ENCODE results near the gene RPS6KA5. TPM values are rescaled to one million over a fixed set of nuclear protein-coding genes. Genes with fewer than 3 reads are reported as not detected.
A peak's percentile ranks its signal among the peaks of the same experiment; 100 is the strongest.
"Not testable (repeated sequence)": the region's sequence is repeated elsewhere in the genome, so short reads cannot be mapped to it uniquely, and the experiment has no call there.

The RPS6KA5 gene
- polyA plus RNA-seq, 6 donors from 2014 or later = 21.2 to 33.3 (median 27.8) TPM

- Mint-ChIP-seq H3K4me1 (peaks cover 11 to 12% (median 11%) of the 10 kb centered on the region in 3 donors), H3K27ac (peak overlapping the region in 2 of 6 donors; percentile 4 to 68)
- H3K9me3 Mint-ChIP-seq; H3K36me3 Mint-ChIP-seq; H3K4me3 Mint-ChIP-seq; H3K27me3 Mint-ChIP-seq; ATAC-seq (ENCODE audit: low read depth in 2 of 2); DNase-seq: not testable (repeated sequence)
Measured at GRCh38 chr14:91087470-91087869, 27.0 kb upstream of the RPS6KA5 start.

- Mint-ChIP-seq H3K4me3 (no peak overlapping the region), H3K9me3 (no peaks in the 10 kb centered on the region), H3K4me1 (peaks cover 11 to 12% (median 11%) of the 10 kb centered on the region in 3 donors), H3K36me3 (peaks cover 0 to 10% of the 10 kb centered on the region in 2 donors), H3K27ac (peak overlapping the region in 1 of 6 donors; percentile 79), H3K27me3 (no peaks in the 10 kb centered on the region)
- ATAC-seq (ENCODE audit: low read depth in 2 of 2) (no peak), DNase-seq (no peak)
Measured at GRCh38 chr14:91084516-91084915, 24.1 kb upstream of the RPS6KA5 start.

- ATAC-seq (ENCODE audit: low read depth in 2 of 2) (no peak), DNase-seq (no peak)
- Mint-ChIP-seq H3K27me3 (no peaks in the 10 kb centered on the region), H3K4me1 (peaks cover 4 to 17% (median 12%) of the 10 kb centered on the region in 3 donors), H3K9me3 (no peaks in the 10 kb centered on the region), H3K36me3 (peaks cover 0 to 10% of the 10 kb centered on the region in 2 donors), H3K4me3 (no peak overlapping the region), H3K27ac (no peak overlapping the region)
Measured at GRCh38 chr14:91082282-91082681, 21.8 kb upstream of the RPS6KA5 start.

GRCh38 chr14:91080071-91080470 lies 19.6 kb upstream of the RPS6KA5 start:
- Mint-ChIP-seq H3K27ac (no peak overlapping the region), H3K4me1 (peaks cover 7 to 11% (median 11%) of the 10 kb centered on the region in 3 donors), H3K4me3 (no peak overlapping the region), H3K27me3 (no peaks in the 10 kb centered on the region), H3K9me3 (no peaks in the 10 kb centered on the region), H3K36me3 (peaks cover 0 to 10% of the 10 kb centered on the region in 2 donors)
- no peak for DNase-seq
- ATAC-seq (ENCODE audit: low read depth in 2 of 2) = no peak

- Mint-ChIP-seq H3K4me1 (peaks cover 7 to 12% (median 11%) of the 10 kb centered on the region in 3 donors), H3K27me3 (no peaks in the 10 kb centered on the region), H3K36me3 (peaks cover 0 to 4% of the 10 kb centered on the region in 2 donors), H3K4me3 (no peak overlapping the region), H3K27ac (peak overlapping the region in 2 of 6 donors; percentile 15 to 25), H3K9me3 (no peaks in the 10 kb centered on the region)
- no peak for DNase-seq
- ATAC-seq (ENCODE audit: low read depth in 2 of 2) = no peak
Measured at GRCh38 chr14:91078095-91078737, 17.8 kb upstream of the RPS6KA5 start.

- no peak for ATAC-seq (ENCODE audit: low read depth in 2 of 2)
- Mint-ChIP-seq H3K4me3 (no peak overlapping the region), H3K36me3 (peaks cover 0 to 3% of the 10 kb centered on the region in 2 donors)
Measured at GRCh38 chr14:91075553-91075952, 15.1 kb upstream of the RPS6KA5 start.

GRCh38 chr14:91070572-91070971 lies 10.1 kb upstream of the RPS6KA5 start:
- peaks cover 0 to 5% (median 4%) of the 10 kb centered on the region in 7 donors for H3K9me3 Mint-ChIP-seq
- H3K4me3 Mint-ChIP-seq = no peak overlapping the region
- H3K27ac Mint-ChIP-seq = no peak overlapping the region
- H3K27me3 Mint-ChIP-seq = no peaks in the 10 kb centered on the region
- peaks cover 10 to 32% (median 20%) of the 10 kb centered on the region in 3 donors for H3K4me1 Mint-ChIP-seq
- DNase-seq (no peak), ATAC-seq (ENCODE audit: low read depth in 2 of 2) (no peak)
- H3K36me3 Mint-ChIP-seq = peaks cover 3 to 8% of the 10 kb centered on the region in 2 donors

More at GRCh38 chr14:91075553-91075952, 15.1 kb upstream of the RPS6KA5 start:
- DNase-seq = no peak
- peaks cover 0 to 2% (median 1%) of the 10 kb centered on the region in 7 donors for H3K9me3 Mint-ChIP-seq
- H3K27me3 Mint-ChIP-seq = no peaks in the 10 kb centered on the region
- no peak overlapping the region for H3K27ac Mint-ChIP-seq
- H3K4me1 Mint-ChIP-seq = peaks cover 9 to 19% (median 17%) of the 10 kb centered on the region in 3 donors

- H3K4me1 Mint-ChIP-seq = peaks cover 15 to 44% (median 25%) of the 10 kb centered on the region in 3 donors
- ATAC-seq (ENCODE audit: low read depth in 2 of 2) = no peak
Measured at GRCh38 chr14:91068642-91069041, 8.2 kb upstream of the RPS6KA5 start.

GRCh38 chr14:91067186-91067585 lies 6.7 kb upstream of the RPS6KA5 start:
- H3K4me3 Mint-ChIP-seq = peak overlapping the region in 1 of 8 donors; percentile 63
- peaks cover 26 to 52% (median 37%) of the 10 kb centered on the region in 3 donors for H3K4me1 Mint-ChIP-seq
- H3K36me3 Mint-ChIP-seq = peaks cover 7 to 8% of the 10 kb centered on the region in 2 donors
- peak overlapping the region in 3 of 6 donors; percentile 65 to 92 (median 76) for H3K27ac Mint-ChIP-seq
- peaks cover 0 to 8% (median 5%) of the 10 kb centered on the region in 7 donors for H3K9me3 Mint-ChIP-seq
- no peaks in the 10 kb centered on the region for H3K27me3 Mint-ChIP-seq
- ATAC-seq (ENCODE audit: low read depth in 2 of 2) (peak in 1 of 2 donors; percentile 37), DNase-seq (no peak)

More at GRCh38 chr14:91068642-91069041, 8.2 kb upstream of the RPS6KA5 start:
- Mint-ChIP-seq H3K27ac (no peak overlapping the region), H3K27me3 (no peaks in the 10 kb centered on the region), H3K9me3 (peaks cover 0 to 6% (median 5%) of the 10 kb centered on the region in 7 donors), H3K4me3 (no peak overlapping the region), H3K36me3 (peaks cover 7 to 8% of the 10 kb centered on the region in 2 donors)
- no peak for DNase-seq

GRCh38 chr14:91065266-91065665 lies 4.8 kb upstream of the RPS6KA5 start:
- Mint-ChIP-seq H3K36me3 (peaks cover 2 to 7% of the 10 kb centered on the region in 2 donors), H3K4me3 (peak overlapping the region in 1 of 8 donors; percentile 8), H3K4me1 (peaks cover 22 to 44% (median 32%) of the 10 kb centered on the region in 3 donors), H3K27me3 (no peaks in the 10 kb centered on the region), H3K27ac (peak overlapping the region in 1 of 6 donors; percentile 74), H3K9me3 (peaks cover 0 to 5% (median under 1%) of the 10 kb centered on the region in 7 donors)
- no peak for DNase-seq
- no peak for ATAC-seq (ENCODE audit: low read depth in 2 of 2)

GRCh38 chr14:91063119-91063518 lies 2.7 kb upstream of the RPS6KA5 start:
- no peak for ATAC-seq (ENCODE audit: low read depth in 2 of 2)

GRCh38 chr14:91062600-91062999 lies 2.2 kb upstream of the RPS6KA5 start:
- Mint-ChIP-seq H3K27ac (peak overlapping the region in 3 of 6 donors; percentile 54 to 81 (median 61)), H3K4me1 (peaks cover 32 to 47% (median 44%) of the 10 kb centered on the region in 3 donors)

More at GRCh38 chr14:91063119-91063518, 2.7 kb upstream of the RPS6KA5 start:
- Mint-ChIP-seq H3K27me3 (no peaks in the 10 kb centered on the region), H3K4me1 (peaks cover 27 to 46% (median 44%) of the 10 kb centered on the region in 3 donors), H3K36me3 (peaks cover 0 to 7% of the 10 kb centered on the region in 2 donors), H3K4me3 (peak overlapping the region in 3 of 8 donors; percentile 9 to 23 (median 13)), H3K27ac (peak overlapping the region in 3 of 6 donors; percentile 54 to 67 (median 61)), H3K9me3 (peaks cover 0 to 5% (median 0%) of the 10 kb centered on the region in 7 donors)
- DNase-seq = peak; percentile 19

GRCh38 chr14:91061056-91061887 lies 831 bp upstream of the RPS6KA5 start:
- peak; percentile 18 for DNase-seq

More at GRCh38 chr14:91062600-91062999, 2.2 kb upstream of the RPS6KA5 start:
- H3K36me3 Mint-ChIP-seq = peaks cover 0 to 7% of the 10 kb centered on the region in 2 donors
- peak overlapping the region in 2 of 8 donors; percentile 9 to 23 for H3K4me3 Mint-ChIP-seq
- ATAC-seq (ENCODE audit: low read depth in 2 of 2) (no peak), DNase-seq (no peak)
- H3K9me3 Mint-ChIP-seq = peaks cover 0 to 5% (median 0%) of the 10 kb centered on the region in 7 donors
- H3K27me3 Mint-ChIP-seq = no peaks in the 10 kb centered on the region

More at GRCh38 chr14:91061056-91061887, 831 bp upstream of the RPS6KA5 start:
- no peak overlapping the region for H3K27ac Mint-ChIP-seq
- H3K4me1 Mint-ChIP-seq = peaks cover 31 to 40% (median 36%) of the 10 kb centered on the region in 3 donors
- no peak overlapping the region for H3K4me3 Mint-ChIP-seq
- peaks cover 0 to 5% (median 0%) of the 10 kb centered on the region in 7 donors for H3K9me3 Mint-ChIP-seq
- peaks cover 0 to 7% of the 10 kb centered on the region in 2 donors for H3K36me3 Mint-ChIP-seq
- no peak for ATAC-seq (ENCODE audit: low read depth in 2 of 2)
- H3K27me3 Mint-ChIP-seq = no peaks in the 10 kb centered on the region

Measured in naive B cell (primary cell).